Naive thymus-derived CD4-positive, alpha-beta T cell (primary cell): ENCODE measurements around the gene GABRD. TPM values are rescaled to one million over a fixed set of nuclear protein-coding genes. Genes with fewer than 3 reads are reported as not detected.
"Not testable (repeated sequence)": the region's sequence is repeated elsewhere in the genome, so short reads cannot be mapped to it uniquely, and the experiment has no call there.

Source experiments
- ATAC-seq: fragments of 150-1000 bp; cut with Tn5 transposase; 2 replicates; pipeline ENCODE4 v1.10.0; 2021; ENCODE audit warnings: mild to moderate bottlenecking, moderate library complexity
- CTCF ChIA-PET: fragments of 350-600 bp; sonication (Branson Sonifier 250); formaldehyde crosslinking; loops from one replicate; lab custom pipeline; 2021; ENCODE audit warnings: antibody characterized with exemption; lab: Charles Lee
- POLR2A ChIA-PET: fragments of 350-600 bp; sonication (Branson Sonifier 250); formaldehyde crosslinking; loops from one replicate; lab custom pipeline; 2021; ENCODE audit warnings: antibody characterized with exemption, inconsistent platforms; lab: Charles Lee
- DNase-seq, 9 donors: peaks; one replicate each; pipeline versions ENCODE4 v3.0.0 to v3.0.0-alpha.2; 2020 to 2022; ENCODE audit warnings: mixed read lengths in 1 of 9
- H3K27ac ChIP-seq: one replicate; pipeline ENCODE4 v1.7.0; 2013; ENCODE audit warnings: mild to moderate bottlenecking, low read depth, low read length, moderate library complexity
- H3K27me3 ChIP-seq, 2 donors: one replicate each; pipeline ENCODE4 v1.7.0; 2013; ENCODE audit warnings: low read length in 2 of 2, mild to moderate bottlenecking in 2 of 2, moderate library complexity in 2 of 2; ENCODE audit not compliant: control insufficient read depth in 2 of 2, insufficient read depth in 2 of 2
- H3K36me3 ChIP-seq, 3 experiments: 1 replicate in 2 of 3; 2 replicates in 1 of 3; pipeline ENCODE4 v1.7.0; 2013; ENCODE audit warnings: low read length in 3 of 3, mild to moderate bottlenecking in 3 of 3, moderate library complexity in 1 of 3; ENCODE audit not compliant: insufficient read depth in 3 of 3, control insufficient read depth in 2 of 3
- H3K4me1 ChIP-seq, 2 donors: one replicate each; pipeline ENCODE4 v1.7.0; 2013; ENCODE audit warnings: low read length in 2 of 2, mild to moderate bottlenecking in 2 of 2, moderate library complexity in 1 of 2; ENCODE audit not compliant: control insufficient read depth in 2 of 2, insufficient read depth in 2 of 2
- H3K4me3 ChIP-seq: 2 replicates; pipeline ENCODE4 v1.7.0; 2013; ENCODE audit warnings: mild to moderate bottlenecking, low read length
- H3K9me3 ChIP-seq, 3 experiments: 1 replicate in 2 of 3; 2 replicates in 1 of 3; pipeline ENCODE4 v1.7.0; 2013; ENCODE audit warnings: low read length in 3 of 3; ENCODE audit not compliant: control insufficient read depth in 2 of 3
- H3K27ac Mint-ChIP-seq, 9 donors: one replicate each; pipeline ENCODE4 v1.8.0; 2020 to 2022; ENCODE audit warnings: mixed read lengths in 9 of 9, mild to moderate bottlenecking in 8 of 9, moderate library complexity in 5 of 9, inconsistent platforms in 2 of 9
- H3K27me3 Mint-ChIP-seq, 5 donors: one replicate each; pipeline ENCODE4 v1.8.0; 2021 to 2022; ENCODE audit warnings: mixed read lengths in 5 of 5, mild to moderate bottlenecking in 1 of 5
- H3K36me3 Mint-ChIP-seq, 5 donors: one replicate each; pipeline ENCODE4 v1.8.0; 2020 to 2022; ENCODE audit warnings: mixed read lengths in 5 of 5, mild to moderate bottlenecking in 3 of 5, inconsistent platforms in 1 of 5
- H3K4me1 Mint-ChIP-seq, 7 donors: one replicate each; pipeline ENCODE4 v1.8.0; 2020 to 2022; ENCODE audit warnings: mixed read lengths in 7 of 7, mild to moderate bottlenecking in 3 of 7, inconsistent platforms in 1 of 7
- H3K4me3 Mint-ChIP-seq, 10 donors: one replicate each; pipeline ENCODE4 v1.8.0; 2020 to 2022; ENCODE audit warnings: mild to moderate bottlenecking in 10 of 10, mixed read lengths in 10 of 10, moderate library complexity in 6 of 10, inconsistent platforms in 2 of 10
- H3K9me3 Mint-ChIP-seq, 11 donors: one replicate each; pipeline ENCODE4 v1.8.0; 2020 to 2022; ENCODE audit warnings: mixed read lengths in 11 of 11, mild to moderate bottlenecking in 4 of 11, inconsistent platforms in 1 of 11, moderate library complexity in 1 of 11
- intact Hi-C, 2 donors: fragments of 100-400 bp; cut with micrococcal nuclease; formaldehyde crosslinking; loops; one replicate each; pipeline ENCODE4 v1.15.1; 2023
- polyA plus RNA-seq, 2 donors: library from polyadenylated mRNA; unstranded; fragments of 300-500 nt; fragmentation: Illumina TruSeq; gene quantifications; one replicate each; pipeline ENCODE4 v1.2.3, GENCODE V29; 2021
- total RNA-seq, 6 experiments: library from RNA in 5 of 6; stranded (reverse) in 5 of 6; gene quantifications; 1 replicate in 5 of 6; 2 replicates in 1 of 6; pipeline ENCODE4 v1.2.3 and lab custom pipeline; 2021 to 2026

The GABRD gene
- total and polyA plus RNA-seq, 7 experiments from 2014 or later = 0.17 to 0.31 (median 0.21) TPM; not detected in 4

GRCh38 chr1:1973716-1974642 is 45.2 kb upstream of the GABRD start:
- no peak overlapping the region for H3K27ac ChIP-seq
- intact Hi-C loops = no loop called here
- ChIA-PET POLR2A (no interaction called here), CTCF (no interaction called here)
- Mint-ChIP-seq H3K9me3 (peaks cover 0 to 13% (median 0%) of the 10 kb centered on the region in 11 donors), H3K4me3 (no peak overlapping the region), H3K27me3 (peaks cover 0 to 21% (median 0%) of the 10 kb centered on the region in 5 donors), H3K36me3 (peaks cover 0 to 4% (median 0%) of the 10 kb centered on the region in 5 donors), H3K4me1 (peaks cover 0 to 2% (median 0%) of the 10 kb centered on the region in 7 donors), H3K27ac (no peak overlapping the region)
- H3K9me3 ChIP-seq = no peaks in the 10 kb centered on the region
- H3K4me1 ChIP-seq = no peaks in the 10 kb centered on the region
- ATAC-seq (no peak), DNase-seq (no peak)
- H3K4me3 ChIP-seq = no peak overlapping the region
- no peaks in the 10 kb centered on the region for H3K36me3 ChIP-seq
- no peaks in the 10 kb centered on the region for H3K27me3 ChIP-seq

- H3K27me3 ChIP-seq = no peaks in the 10 kb centered on the region
- Mint-ChIP-seq H3K36me3 (peaks cover 0 to 7% (median 0%) of the 10 kb centered on the region in 5 donors), H3K27me3 (peaks cover 0 to 21% (median 0%) of the 10 kb centered on the region in 5 donors), H3K4me3 (no peak overlapping the region), H3K27ac (no peak overlapping the region), H3K4me1 (peaks cover 0 to 2% (median 0%) of the 10 kb centered on the region in 7 donors), H3K9me3 (peaks cover 0 to 21% (median 0%) of the 10 kb centered on the region in 11 donors)
- no peak overlapping the region for H3K27ac ChIP-seq
- no peak for DNase-seq
- no peaks in the 10 kb centered on the region for H3K4me1 ChIP-seq
- POLR2A ChIA-PET = no interaction called here
- intact Hi-C loops = no loop called here
- H3K9me3 ChIP-seq = no peaks in the 10 kb centered on the region
- no peak for ATAC-seq
- H3K4me3 ChIP-seq = no peak overlapping the region
- H3K36me3 ChIP-seq = no peaks in the 10 kb centered on the region
- CTCF ChIA-PET = no interaction called here
These were observed 44.3 kb upstream of the GABRD start for GRCh38 chr1:1974834-1975233.

- H3K36me3 ChIP-seq = no peaks in the 10 kb centered on the region
- H3K27ac ChIP-seq = no peak overlapping the region
- POLR2A ChIA-PET = no interaction called here
- Mint-ChIP-seq H3K9me3 (peaks cover 0 to 21% (median 0%) of the 10 kb centered on the region in 11 donors), H3K36me3 (peaks cover 0 to 7% (median 0%) of the 10 kb centered on the region in 5 donors), H3K27me3 (peaks cover 0 to 21% (median 0%) of the 10 kb centered on the region in 5 donors), H3K4me1 (peaks cover 0 to 2% (median 0%) of the 10 kb centered on the region in 7 donors), H3K4me3 (no peak overlapping the region), H3K27ac (no peak overlapping the region)
- ATAC-seq = no peak
- intact Hi-C loops = no loop called here
- CTCF ChIA-PET = no interaction called here
- no peak for DNase-seq
- no peaks in the 10 kb centered on the region for H3K27me3 ChIP-seq
- H3K9me3 ChIP-seq = no peaks in the 10 kb centered on the region
- no peaks in the 10 kb centered on the region for H3K4me1 ChIP-seq
- H3K4me3 ChIP-seq = no peak overlapping the region
These were observed 43.6 kb upstream of the GABRD start for GRCh38 chr1:1975535-1975934.

GRCh38 chr1:1976031-1976430 is 43.1 kb upstream of the GABRD start:
- H3K4me3 Mint-ChIP-seq = no peak overlapping the region
- intact Hi-C loops = no loop called here
- peaks cover 0 to 18% (median 0%) of the 10 kb centered on the region in 11 donors for H3K9me3 Mint-ChIP-seq
- H3K27me3 ChIP-seq = no peaks in the 10 kb centered on the region
- H3K27ac ChIP-seq = no peak overlapping the region
- POLR2A ChIA-PET = no interaction called here
- no peaks in the 10 kb centered on the region for H3K36me3 ChIP-seq
- H3K27me3 Mint-ChIP-seq = peaks cover 0 to 21% (median 0%) of the 10 kb centered on the region in 5 donors
- H3K9me3 ChIP-seq = no peaks in the 10 kb centered on the region
- ATAC-seq (no peak), DNase-seq (no peak)
- no peak overlapping the region for H3K4me3 ChIP-seq
- peaks cover 0 to 2% (median 0%) of the 10 kb centered on the region in 7 donors for H3K4me1 Mint-ChIP-seq
- peaks cover 0 to 7% (median 0%) of the 10 kb centered on the region in 5 donors for H3K36me3 Mint-ChIP-seq
- H3K27ac Mint-ChIP-seq = no peak overlapping the region
- CTCF ChIA-PET = no interaction called here
- no peaks in the 10 kb centered on the region for H3K4me1 ChIP-seq

GRCh38 chr1:1978108-1978507 is 41.0 kb upstream of the GABRD start:
- peaks cover 0 to 2% (median 0%) of the 10 kb centered on the region in 7 donors for H3K4me1 Mint-ChIP-seq
- no peaks in the 10 kb centered on the region for H3K9me3 ChIP-seq
- ATAC-seq = no peak
- H3K36me3 Mint-ChIP-seq = peaks cover 0 to 7% (median 0%) of the 10 kb centered on the region in 5 donors
- H3K4me3 ChIP-seq = no peak overlapping the region
- intact Hi-C loops = no loop called here
- H3K27ac ChIP-seq = no peak overlapping the region
- H3K27ac Mint-ChIP-seq = no peak overlapping the region
- CTCF ChIA-PET = no interaction called here
- peaks cover 0 to 12% (median 0%) of the 10 kb centered on the region in 11 donors for H3K9me3 Mint-ChIP-seq
- no peak for DNase-seq
- peaks cover 0 to 19% (median 0%) of the 10 kb centered on the region in 5 donors for H3K27me3 Mint-ChIP-seq
- H3K4me1 ChIP-seq = no peaks in the 10 kb centered on the region
- POLR2A ChIA-PET = no interaction called here
- no peaks in the 10 kb centered on the region for H3K27me3 ChIP-seq
- no peak overlapping the region for H3K4me3 Mint-ChIP-seq
- no peaks in the 10 kb centered on the region for H3K36me3 ChIP-seq

- H3K27ac ChIP-seq, DNase-seq, ATAC-seq, POLR2A ChIA-PET, H3K36me3 Mint-ChIP-seq, intact Hi-C loops, H3K4me3 ChIP-seq, H3K4me1 Mint-ChIP-seq, H3K27ac Mint-ChIP-seq, CTCF ChIA-PET, H3K9me3 ChIP-seq, H3K4me1 ChIP-seq, H3K4me3 Mint-ChIP-seq, H3K27me3 ChIP-seq, H3K36me3 ChIP-seq: not testable (repeated sequence)
- peaks cover 0 to 12% (median 0%) of the 10 kb centered on the region in 11 donors for H3K9me3 Mint-ChIP-seq
- H3K27me3 Mint-ChIP-seq = peaks cover 0 to 15% (median 0%) of the 10 kb centered on the region in 5 donors
These were observed 40.3 kb upstream of the GABRD start for GRCh38 chr1:1978690-1979481.
